SK-N-MC (cell line): Measurements from ENCODE around the gene CD34.

Source experiments
- EZH2 ChIP-seq: fragments of 200-600 bp; sonication (generic); IDR thresholded peaks from one replicate; pipeline ENCODE4 v1.6.1; 2017; ENCODE audit warnings: antibody characterized with exemption
- POLR2AphosphoS5 ChIP-seq: IDR thresholded peaks from 2 replicates; pipeline ENCODE4 v1.6.1; 2012; ENCODE audit warnings: mild to moderate bottlenecking, low read depth, low read length, borderline replicate concordance

DNA sequence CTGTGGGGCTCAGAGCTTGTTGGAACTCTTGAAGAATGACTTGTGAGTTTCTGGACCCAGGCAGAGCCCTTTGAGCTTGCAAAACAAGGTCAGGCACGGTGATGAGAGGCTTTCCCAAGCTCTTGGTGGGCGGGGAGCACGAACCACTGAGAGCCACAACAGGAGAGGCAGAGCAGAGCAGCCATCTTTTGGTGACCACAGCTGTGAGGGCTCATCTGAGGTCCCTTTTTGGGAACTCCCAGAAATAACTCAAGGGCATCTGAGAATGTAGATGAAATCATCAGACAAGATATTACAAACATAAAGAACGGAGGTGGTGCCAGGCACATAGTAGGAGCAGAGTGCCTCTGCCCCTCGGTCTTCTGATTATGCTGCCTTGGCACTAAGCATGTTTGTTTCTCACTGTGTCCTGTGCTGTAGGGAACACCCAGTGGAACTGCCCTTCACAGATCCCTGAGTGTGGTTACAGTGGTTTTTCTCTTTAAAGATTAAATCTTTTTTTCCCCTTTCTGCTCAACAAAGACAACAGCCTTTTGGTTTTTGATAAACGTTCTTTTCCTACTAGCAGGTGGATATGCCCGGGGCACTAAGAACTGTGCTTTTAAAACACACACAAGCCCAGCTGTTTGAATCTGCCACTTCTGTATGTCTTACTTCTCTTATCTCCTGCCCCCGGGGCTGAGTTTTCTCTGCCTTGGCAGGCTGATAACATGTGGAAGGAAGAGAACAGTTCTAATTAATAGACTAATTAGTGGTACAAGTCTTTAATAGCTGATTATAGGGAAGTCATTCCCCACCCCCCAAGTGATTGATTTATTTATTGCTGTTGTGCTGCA lies 37.7 kb downstream of the CD34 start:
- TF ChIP-seq EZH2 (no peak), POLR2AphosphoS5 (no peak)
